GM18502 (cell line): Measurements from ENCODE around the gene CAMSAP1.

Source experiments
- ATAC-seq: cut with Tn5 transposase; IDR thresholded peaks from one replicate; pipeline ENCODE4 v1.9.1; 2021; ENCODE audit warnings: mild to moderate bottlenecking; ENCODE audit not compliant: unreplicated experiment, poor library complexity

CAMSAP1 gene

GRCh38 chr9:135884328-135885035 is 22.9 kb downstream of the CAMSAP1 start:
- no peak for ATAC-seq

GRCh38 chr9:135883410-135884089 is 23.8 kb downstream of the CAMSAP1 start:
- ATAC-seq: no peak

- ATAC-seq: no peak
Observed at GRCh38 chr9:135882011-135882410, 25.3 kb downstream of the CAMSAP1 start.

GRCh38 chr9:135880438-135880837 is 26.9 kb downstream of the CAMSAP1 start:
- no peak for ATAC-seq

GRCh38 chr9:135879619-135880018 is 27.7 kb downstream of the CAMSAP1 start:
- no peak for ATAC-seq

- ATAC-seq: no peak
Observed at GRCh38 chr9:135879237-135879601, 28.1 kb downstream of the CAMSAP1 start.

GRCh38 chr9:135878528-135879236 is 28.7 kb downstream of the CAMSAP1 start:
- ATAC-seq: no peak

- no peak for ATAC-seq
Observed at GRCh38 chr9:135877791-135878527, 29.4 kb downstream of the CAMSAP1 start.

- no peak for ATAC-seq
Observed at GRCh38 chr9:135876936-135877335, 30.4 kb downstream of the CAMSAP1 start.

- ATAC-seq: no peak
Observed at GRCh38 chr9:135874859-135875258, 32.5 kb downstream of the CAMSAP1 start.

- no peak for ATAC-seq
Observed at GRCh38 chr9:135869909-135870308, 37.4 kb downstream of the CAMSAP1 start.

GRCh38 chr9:135865531-135865930 is 41.8 kb downstream of the CAMSAP1 start:
- ATAC-seq: no peak

- no peak for ATAC-seq
Observed at GRCh38 chr9:135864447-135865049, 42.8 kb downstream of the CAMSAP1 start.

- ATAC-seq: no peak
Observed at GRCh38 chr9:135862809-135863208, 44.5 kb downstream of the CAMSAP1 start.

- no peak for ATAC-seq
Observed at GRCh38 chr9:135858491-135859185, 48.7 kb downstream of the CAMSAP1 start.

GRCh38 chr9:135857843-135858242 is 49.5 kb downstream of the CAMSAP1 start:
- ATAC-seq: no peak

- ATAC-seq: no peak
Observed at GRCh38 chr9:135857371-135857786, 50.0 kb downstream of the CAMSAP1 start.

GRCh38 chr9:135851748-135852147 is 55.6 kb downstream of the CAMSAP1 start:
- no peak for ATAC-seq

GRCh38 chr9:135850737-135851136 is 56.6 kb downstream of the CAMSAP1 start:
- no peak for ATAC-seq

GRCh38 chr9:135849181-135849580 is 58.2 kb downstream of the CAMSAP1 start:
- no peak for ATAC-seq
